GM12891 (cell line): ENCODE results near the gene CCNF.
"Not testable (repeated sequence)": the region's sequence is repeated elsewhere in the genome, so short reads cannot be mapped to it uniquely, and the experiment has no call there.

Source experiments
- POLR2A ChIP-seq: IDR thresholded peaks from 2 replicates; pipeline ENCODE4 v1.6.1; 2011; ENCODE audit warnings: low read depth, low read length, control low read depth
- POLR2AphosphoS5 ChIP-seq: IDR thresholded peaks from 2 replicates; pipeline ENCODE4 v1.6.1; 2011; ENCODE audit warnings: low read depth, low read length, control low read depth
- SPI1 ChIP-seq: IDR thresholded peaks from 2 replicates; pipeline ENCODE4 v1.6.1; 2011; ENCODE audit warnings: low read depth, low read length, control low read depth
- TAF1 ChIP-seq: IDR thresholded peaks from 2 replicates; pipeline ENCODE4 v1.6.1; 2011; ENCODE audit warnings: low read depth, low read length, control low read depth

DNA sequence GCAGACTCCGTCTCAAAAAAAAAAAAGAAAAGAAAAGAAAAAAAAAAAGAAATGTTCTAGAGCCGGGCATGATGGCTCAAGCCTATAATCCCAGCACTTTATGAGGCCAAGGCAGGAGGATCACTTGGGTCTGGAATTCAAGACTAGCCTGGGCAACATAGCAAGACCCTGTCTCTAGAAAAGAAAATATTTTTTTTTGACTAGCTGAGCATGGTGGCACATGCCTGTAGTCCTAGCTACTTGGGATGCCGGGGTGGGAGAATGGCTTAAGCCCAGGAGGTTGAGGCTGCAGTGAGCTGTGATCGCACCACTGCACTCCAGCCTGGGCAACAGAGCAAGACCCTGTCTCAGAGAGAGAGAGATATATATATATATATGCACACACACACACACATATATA is 6.0 kb downstream of the CCNF start:
- not testable (repeated sequence) for TF ChIP-seq POLR2AphosphoS5, POLR2A, TAF1, SPI1
